Lung (tissue), 12 donors: ENCODE results near the gene CLCN4. TPM values are rescaled to one million over a fixed set of nuclear protein-coding genes. Genes with fewer than 3 reads are reported as not detected.

Experiments
- ATAC-seq: fragments of 200-7000 bp; cut with Tn5 transposase; one replicate; pipeline ENCODE4 v1.9.1; 2020; ENCODE audit warnings: moderate number of reproducible peaks; ENCODE audit not compliant: insufficient read depth, low FRiP score
- DNase-seq, 3 donors: peaks; one replicate each; pipeline ENCODE4 v3.0.0-alpha.2; 2013 to 2017
- H3K27ac ChIP-seq, 2 donors: one replicate each; pipeline ENCODE4 v1.5.1; 2013; ENCODE audit warnings: mild to moderate bottlenecking in 2 of 2, moderate library complexity in 2 of 2, control low read depth in 1 of 2, inconsistent platforms in 1 of 2, low read depth in 1 of 2, low read length in 1 of 2
- H3K27me3 ChIP-seq, 3 donors: one replicate each; pipeline ENCODE4 v1.5.1; 2013; ENCODE audit warnings: low read length in 2 of 3; ENCODE audit not compliant: control insufficient read depth in 3 of 3, insufficient read depth in 3 of 3
- H3K36me3 ChIP-seq, 4 donors: one replicate each; pipeline ENCODE4 v1.5.1; 2013; ENCODE audit warnings: low read length in 4 of 4, mild to moderate bottlenecking in 1 of 4, moderate library complexity in 1 of 4; ENCODE audit not compliant: control insufficient read depth in 4 of 4, insufficient read depth in 4 of 4
- H3K4me1 ChIP-seq, 5 donors: one replicate each; pipeline ENCODE4 v1.5.1; 2013; ENCODE audit warnings: low read length in 5 of 5, mild to moderate bottlenecking in 2 of 5, moderate library complexity in 1 of 5; ENCODE audit not compliant: control insufficient read depth in 5 of 5, insufficient read depth in 5 of 5
- H3K4me3 ChIP-seq: one replicate; pipeline ENCODE4 v1.5.1; 2013; ENCODE audit warnings: mild to moderate bottlenecking, control low read depth, moderate library complexity
- H3K9ac ChIP-seq, 2 donors: one replicate each; pipeline ENCODE4 v1.5.1; 2013; ENCODE audit warnings: low read length in 2 of 2, control low read depth in 1 of 2; ENCODE audit not compliant: insufficient read depth in 1 of 2
- H3K9me3 ChIP-seq, 4 donors: one replicate each; pipeline ENCODE4 v1.5.1; 2013; ENCODE audit warnings: low read length in 3 of 4, mild to moderate bottlenecking in 1 of 4, moderate library complexity in 1 of 4; ENCODE audit not compliant: control insufficient read depth in 4 of 4, insufficient read depth in 3 of 4
- WGBS, 2 donors: extraction: QIAGEN DNeasy Blood & Tissue Kit; methylation state at CpG; one replicate each; pipeline ENCODE4 v1.1.7; 2013; 5-methylcytosine and 5-hydroxymethylcytosine counted together
- polyA plus RNA-seq, 2 donors: library from polyadenylated mRNA; stranded (reverse); fragments of 200-250 nt; gene quantifications; one replicate each; pipeline ENCODE4 v1.2.1, GENCODE V29; 2013
- total RNA-seq, 2 donors: library from RNA; depleted of rRNA in 1 of 2; stranded (reverse); fragments of >200 nt in 1 of 2; gene quantifications; one replicate each; pipeline ENCODE4 v1.2.1, GENCODE V29; 2014 to 2021
- TF ChIP-seq, protein P1 (sequence below): IDR thresholded peaks from 2 replicates; pipeline ENCODE4 v1.5.1; 2012; ENCODE audit warnings: mild to moderate bottlenecking; ENCODE audit errors: control extremely low read depth, extremely low read depth
- donor health status: control.
- donor health status: control.
- donor health status: Bipolar disorder and iron deficiency.
- donor health status: healthy.
- donor health status: DM: yes; HTN: yes; CAD: no.

The CLCN4 gene
- total and polyA plus RNA-seq, 4 donors = 2.1 to 11.3 (median 5.8) TPM

GRCh38 chrX:10244915-10245622, 88.3 kb downstream of the CLCN4 start:
- Histone ChIP-seq H3K27ac (no peak overlapping the region), H3K4me3 (no peak overlapping the region), H3K9me3 (peaks cover 0 to 2% (median 0%) of the 10 kb centered on the region in 4 donors), H3K27me3 (peaks cover 0 to 11% (median 11%) of the 10 kb centered on the region in 3 donors), H3K4me1 (no peaks in the 10 kb centered on the region), H3K36me3 (no peaks in the 10 kb centered on the region), H3K9ac (no peak overlapping the region)
- TF ChIP-seq, protein P1, sequence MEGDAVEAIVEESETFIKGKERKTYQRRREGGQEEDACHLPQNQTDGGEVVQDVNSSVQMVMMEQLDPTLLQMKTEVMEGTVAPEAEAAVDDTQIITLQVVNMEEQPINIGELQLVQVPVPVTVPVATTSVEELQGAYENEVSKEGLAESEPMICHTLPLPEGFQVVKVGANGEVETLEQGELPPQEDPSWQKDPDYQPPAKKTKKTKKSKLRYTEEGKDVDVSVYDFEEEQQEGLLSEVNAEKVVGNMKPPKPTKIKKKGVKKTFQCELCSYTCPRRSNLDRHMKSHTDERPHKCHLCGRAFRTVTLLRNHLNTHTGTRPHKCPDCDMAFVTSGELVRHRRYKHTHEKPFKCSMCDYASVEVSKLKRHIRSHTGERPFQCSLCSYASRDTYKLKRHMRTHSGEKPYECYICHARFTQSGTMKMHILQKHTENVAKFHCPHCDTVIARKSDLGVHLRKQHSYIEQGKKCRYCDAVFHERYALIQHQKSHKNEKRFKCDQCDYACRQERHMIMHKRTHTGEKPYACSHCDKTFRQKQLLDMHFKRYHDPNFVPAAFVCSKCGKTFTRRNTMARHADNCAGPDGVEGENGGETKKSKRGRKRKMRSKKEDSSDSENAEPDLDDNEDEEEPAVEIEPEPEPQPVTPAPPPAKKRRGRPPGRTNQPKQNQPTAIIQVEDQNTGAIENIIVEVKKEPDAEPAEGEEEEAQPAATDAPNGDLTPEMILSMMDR = no peak
- DNase-seq (peak in 1 of 3 donors; percentile 22), ATAC-seq (no peak)
- 56 to 73% methylated on average over 9 of the region's 9 CpGs for WGBS, 2 donors

- ATAC-seq = no peak
- H3K9me3 ChIP-seq = peaks cover 0 to 2% (median 0%) of the 10 kb centered on the region in 4 donors
- 80 to 89% methylated on average over 4 of the region's 4 CpGs for WGBS, 2 donors
- DNase-seq = no peak
- no peaks in the 10 kb centered on the region for H3K36me3 ChIP-seq
- no peak overlapping the region for H3K9ac ChIP-seq
- H3K4me3 ChIP-seq = no peak overlapping the region
- peaks cover 0 to 11% (median 11%) of the 10 kb centered on the region in 3 donors for H3K27me3 ChIP-seq
- TF ChIP-seq, protein P1 = no peak
- no peak overlapping the region for H3K27ac ChIP-seq
- H3K4me1 ChIP-seq = no peaks in the 10 kb centered on the region
Observed at GRCh38 chrX:10245886-10246285, 89.1 kb downstream of the CLCN4 start.

DNA sequence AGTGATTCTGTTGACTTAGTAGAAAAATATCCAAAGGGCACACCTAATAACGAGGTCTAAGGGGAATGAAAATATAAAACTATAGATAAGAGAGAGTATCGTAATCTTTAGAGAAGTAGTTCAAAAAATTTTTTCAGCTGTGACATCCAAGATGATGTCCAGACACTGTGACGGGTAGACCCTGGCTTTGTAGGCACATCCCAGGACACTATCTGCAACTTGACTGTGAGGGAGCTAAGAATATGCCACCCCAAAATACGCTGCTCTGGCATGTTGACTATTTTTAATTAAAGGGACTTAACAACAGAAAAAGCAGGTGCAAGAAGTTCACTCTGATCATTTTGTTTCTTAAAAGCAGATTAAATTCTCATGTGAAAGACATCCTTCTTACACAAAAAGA, 89.5 kb downstream of the CLCN4 start:
- Histone ChIP-seq H3K4me1 (no peaks in the 10 kb centered on the region), H3K4me3 (no peak overlapping the region), H3K36me3 (no peaks in the 10 kb centered on the region), H3K9me3 (peaks cover 0 to 2% (median 0%) of the 10 kb centered on the region in 4 donors), H3K27me3 (peaks cover 0 to 11% (median 11%) of the 10 kb centered on the region in 3 donors), H3K27ac (no peak overlapping the region), H3K9ac (no peak overlapping the region)
- no peak for DNase-seq
- TF ChIP-seq, protein P1 = no peak
- no peak for ATAC-seq
- WGBS, 2 donors = 65 to 97% methylated on average over 4 of the region's 4 CpGs
